A549 treated with CORT108297 at 1 μM for 4 hours (cell line): Measurements from ENCODE around the gene IGSF5. TPM values are rescaled to one million over a fixed set of nuclear protein-coding genes. Genes with fewer than 3 reads are reported as not detected.

Source experiments
- total RNA-seq: library from RNA; stranded (reverse); fragments of 200-300 nt; extraction: Qiagen RNA extraction; gene quantifications from 5 replicates; pipeline ENCODE4 v1.2.3, GENCODE V29; 2022

Gene IGSF5
- not detected in 5 replicates for total RNA-seq

GRCh38 chr21:39744883-39745282 is at the start of gene IGSF5:
IGSF5 (plus strand) TSS chr21:39745183; CDS start chr21:39745510, 327 bp downstream.

Other genes starting within 250 kb of the IGSF5 start
- 0.22 to 0.32 TPM (median 0.25 TPM) in 5 replicates for gene B3GALT5, start 132.2 kb upstream of the IGSF5 start, total RNA-seq
- not detected in 5 replicates for gene PCP4, start 122.3 kb downstream of the IGSF5 start, total RNA-seq